Type B pancreatic cell (in vitro differentiated cells): Measurements from ENCODE around the gene APOL6. TPM values are rescaled to one million over a fixed set of nuclear protein-coding genes. Genes with fewer than 3 reads are reported as not detected.
"Not testable (repeated sequence)": the region's sequence is repeated elsewhere in the genome, so short reads cannot be mapped to it uniquely, and the experiment has no call there.

Source experiments
- DNase-seq: peaks from one replicate; pipeline ENCODE4 v3.0.0; 2021; ENCODE audit warnings: mixed read lengths; ENCODE audit not compliant: unreplicated experiment; ENCODE audit errors: extremely low spot score
- H3K27ac Mint-ChIP-seq: 2 replicates; pipeline ENCODE4 v1.8.0; 2021; ENCODE audit warnings: mild to moderate bottlenecking, mixed read lengths
- H3K27me3 Mint-ChIP-seq: 2 replicates; pipeline ENCODE4 v1.8.0; 2021; ENCODE audit warnings: mixed read lengths
- H3K36me3 Mint-ChIP-seq: 2 replicates; pipeline ENCODE4 v1.8.0; 2021; ENCODE audit warnings: mixed read lengths
- H3K4me1 Mint-ChIP-seq: one replicate; pipeline ENCODE4 v1.8.0; 2021; ENCODE audit warnings: mixed read lengths; ENCODE audit not compliant: unreplicated experiment
- H3K4me3 Mint-ChIP-seq: 2 replicates; pipeline ENCODE4 v1.8.0; 2021; ENCODE audit warnings: mild to moderate bottlenecking, mixed read lengths
- H3K9me3 Mint-ChIP-seq: 2 replicates; pipeline ENCODE4 v1.8.0; 2021; ENCODE audit warnings: mixed read lengths
- CTCF ChIP-seq: fragments of 200-600 bp; sonication (generic); conservative IDR thresholded peaks from 2 replicates; pipeline ENCODE4 v1.5.0; 2021; ENCODE audit warnings: antibody characterized with exemption, mild to moderate bottlenecking
- total RNA-seq: library from RNA; stranded (reverse); gene quantifications from 2 replicates; pipeline ENCODE4 v1.2.1, GENCODE V29; 2021; ENCODE audit warnings: low replicate concordance

The APOL6 gene
- total RNA-seq, 1 donor from 2014 or later: 9.0 TPM

GRCh38 chr22:35674335-35674734 is 26.1 kb downstream of the APOL6 start:
- Mint-ChIP-seq H3K4me3 (no peak overlapping the region), H3K9me3 (peaks cover 16% of the 10 kb centered on the region), H3K27me3 (no peaks in the 10 kb centered on the region), H3K4me1 (no peaks in the 10 kb centered on the region), H3K27ac (no peak overlapping the region), H3K36me3 (no peaks in the 10 kb centered on the region)
- TF ChIP-seq CTCF: no peak
- DNase-seq: no peak

GRCh38 chr22:35676065-35676464 is 27.8 kb downstream of the APOL6 start:
- not testable (repeated sequence) for H3K27me3 Mint-ChIP-seq, DNase-seq, H3K36me3 Mint-ChIP-seq, H3K4me1 Mint-ChIP-seq, H3K4me3 Mint-ChIP-seq, H3K27ac Mint-ChIP-seq
- peaks cover 16% of the 10 kb centered on the region for H3K9me3 Mint-ChIP-seq

- no peak overlapping the region for H3K4me3 Mint-ChIP-seq
- no peaks in the 10 kb centered on the region for H3K27me3 Mint-ChIP-seq
- TF ChIP-seq CTCF: no peak
- peaks cover 14% of the 10 kb centered on the region for H3K9me3 Mint-ChIP-seq
- H3K27ac Mint-ChIP-seq: no peak overlapping the region
- H3K36me3 Mint-ChIP-seq: no peaks in the 10 kb centered on the region
- H3K4me1 Mint-ChIP-seq: no peaks in the 10 kb centered on the region
- no peak for DNase-seq
Measured at GRCh38 chr22:35677460-35678187, 29.4 kb downstream of the APOL6 start.

- no peak overlapping the region for H3K4me3 Mint-ChIP-seq
- TF ChIP-seq CTCF: no peak
- no peaks in the 10 kb centered on the region for H3K36me3 Mint-ChIP-seq
- H3K9me3 Mint-ChIP-seq: peaks cover 10% of the 10 kb centered on the region
- no peaks in the 10 kb centered on the region for H3K4me1 Mint-ChIP-seq
- no peak overlapping the region for H3K27ac Mint-ChIP-seq
- no peak for DNase-seq
- H3K27me3 Mint-ChIP-seq: no peaks in the 10 kb centered on the region
Measured at GRCh38 chr22:35678836-35679235, 30.6 kb downstream of the APOL6 start.

- H3K4me3 Mint-ChIP-seq, H3K36me3 Mint-ChIP-seq, H3K4me1 Mint-ChIP-seq, H3K27ac Mint-ChIP-seq, DNase-seq, H3K27me3 Mint-ChIP-seq: not testable (repeated sequence)
- peaks cover 10% of the 10 kb centered on the region for H3K9me3 Mint-ChIP-seq
Measured at GRCh38 chr22:35679492-35679891, 31.2 kb downstream of the APOL6 start.

- H3K4me3 Mint-ChIP-seq: no peak overlapping the region
- H3K4me1 Mint-ChIP-seq: no peaks in the 10 kb centered on the region
- peaks cover 4% of the 10 kb centered on the region for H3K9me3 Mint-ChIP-seq
- DNase-seq: no peak
- H3K36me3 Mint-ChIP-seq: no peaks in the 10 kb centered on the region
- TF ChIP-seq CTCF: no peak
- no peak overlapping the region for H3K27ac Mint-ChIP-seq
- H3K27me3 Mint-ChIP-seq: no peaks in the 10 kb centered on the region
Measured at GRCh38 chr22:35681454-35682052, 33.3 kb downstream of the APOL6 start.
